Caco-2 (cell line): Measurements from ENCODE around the gene KLHL25. TPM values are rescaled to one million over a fixed set of nuclear protein-coding genes. Genes with fewer than 3 reads are reported as not detected.

Experiments used
- BruUV-seq: library from RNA; stranded (reverse); fragments of 400-500 nt; replicated peaks from 2 replicates; lab custom pipeline; 2021; lab: Mats Ljungman, UMichigan
- CTCF ChIA-PET: fragments of 300-600 bp; sonication (Branson Sonifier 250); formaldehyde crosslinking; loops from one replicate; lab custom pipeline; 2022; ENCODE audit warnings: antibody characterized with exemption; lab: Charles Lee
- POLR2A ChIA-PET: fragments of 300-600 bp; sonication (Branson Sonifier 250); formaldehyde crosslinking; loops from one replicate; lab custom pipeline; 2022; ENCODE audit warnings: antibody characterized with exemption; lab: Charles Lee
- DNase-seq, 2 experiments: peaks; one replicate each; pipeline versions ENCODE4 v3.0.0 to v3.0.0-alpha.2; 2020 to 2022
- H3K27me3 ChIP-seq: replicated peaks from 2 replicates; pipeline ENCODE4 v1.6.0; 2011; ENCODE audit warnings: low read length; ENCODE audit not compliant: control insufficient read depth, insufficient read depth
- H3K36me3 ChIP-seq: 2 replicates; pipeline ENCODE4 v1.5.1; 2011; ENCODE audit warnings: low read length; ENCODE audit not compliant: control insufficient read depth, insufficient read depth
- H3K4me1 ChIP-seq: fragments of 250-450 bp; sonication (Bioruptor Pico); 2 replicates; pipeline ENCODE4 v1.5.1; 2020; ENCODE audit warnings: mild to moderate bottlenecking
- H3K4me3 ChIP-seq: 2 replicates; pipeline ENCODE4 v1.5.1; 2011; ENCODE audit warnings: low read depth, mild to moderate bottlenecking, control low read depth, low read length
- H3K9me3 ChIP-seq: fragments of 250-450 bp; sonication (Bioruptor Pico); 2 replicates; pipeline ENCODE4 v1.5.1; 2020; ENCODE audit warnings: mild to moderate bottlenecking, moderate library complexity
- H3K27ac Mint-ChIP-seq: one replicate; pipeline ENCODE4 v1.8.0; 2022; ENCODE audit warnings: mixed read lengths; ENCODE audit not compliant: unreplicated experiment
- H3K27me3 Mint-ChIP-seq: one replicate; pipeline ENCODE4 v1.8.0; 2022; ENCODE audit warnings: mixed read lengths; ENCODE audit not compliant: insufficient read depth, unreplicated experiment
- H3K36me3 Mint-ChIP-seq: one replicate; pipeline ENCODE4 v1.8.0; 2022; ENCODE audit warnings: mild to moderate bottlenecking, mixed read lengths; ENCODE audit not compliant: insufficient read depth, unreplicated experiment
- H3K4me1 Mint-ChIP-seq: one replicate; pipeline ENCODE4 v1.8.0; 2022; ENCODE audit warnings: low read depth, mixed read lengths; ENCODE audit not compliant: unreplicated experiment
- H3K4me3 Mint-ChIP-seq: one replicate; pipeline ENCODE4 v1.8.0; 2022; ENCODE audit warnings: mild to moderate bottlenecking, moderate library complexity, mixed read lengths; ENCODE audit not compliant: unreplicated experiment
- H3K9me3 Mint-ChIP-seq: one replicate; pipeline ENCODE4 v1.8.0; 2022; ENCODE audit warnings: mixed read lengths; ENCODE audit not compliant: unreplicated experiment
- CTCF ChIP-seq, 2 experiments: fragments of 200-600 bp in 1 of 2; IDR thresholded peaks; 1 replicate in 1 of 2; 2 replicates in 1 of 2; pipeline versions ENCODE4 v1.5.1 to v1.8.0; 2011 to 2022; ENCODE audit warnings: antibody characterized with exemption in 1 of 2, control low read depth in 1 of 2, inconsistent platforms in 1 of 2, low read depth in 1 of 2, low read length in 1 of 2, mild to moderate bottlenecking in 1 of 2, moderate library complexity in 1 of 2; ENCODE audit not compliant: insufficient read depth in 1 of 2, severe bottlenecking in 1 of 2, unreplicated experiment in 1 of 2
- intact Hi-C: fragments of 100-400 bp; cut with micrococcal nuclease; formaldehyde crosslinking; loops from one replicate; pipeline ENCODE4 v1.10.0; 2022; ENCODE audit not compliant: unreplicated experiment
- total RNA-seq: library from RNA; stranded (reverse); gene quantifications from 2 replicates; pipeline ENCODE4 v1.2.3, GENCODE V29; 2022

The KLHL25 gene
- total RNA-seq, 1 experiment from 2014 or later: 15.4 TPM

GRCh38 chr15:85792102-85792731 is 2.5 kb downstream of the KLHL25 start:
- intact Hi-C loops: no loop called here
- Mint-ChIP-seq H3K4me3 (no peak overlapping the region), H3K9me3 (no peaks in the 10 kb centered on the region), H3K27ac (no peak overlapping the region), H3K27me3 (no peaks in the 10 kb centered on the region), H3K36me3 (peaks cover 11% of the 10 kb centered on the region), H3K4me1 (peaks cover 22% of the 10 kb centered on the region)
- peaks cover 7% of the 10 kb centered on the region for H3K4me1 ChIP-seq
- no TSS peak for BruUV-seq
- no peaks in the 10 kb centered on the region for H3K9me3 ChIP-seq
- no peak overlapping the region for H3K4me3 ChIP-seq
- CTCF ChIA-PET: no interaction called here
- H3K36me3 ChIP-seq: no peaks in the 10 kb centered on the region
- TF ChIP-seq CTCF (IDR thresholded peaks at IDR 0.05; ENCODE audit: insufficient read depth in 1 of 2, low read depth in 1 of 2, low read length in 1 of 2, severe bottlenecking in 1 of 2, unreplicated experiment in 1 of 2): no peak
- POLR2A ChIA-PET: no interaction called here
- no peaks in the 10 kb centered on the region for H3K27me3 ChIP-seq
- DNase-seq: no peak

GRCh38 chr15:85789496-85789875 is 5.2 kb downstream of the KLHL25 start:
- H3K4me1 ChIP-seq: peaks cover 7% of the 10 kb centered on the region
- H3K9me3 ChIP-seq: no peaks in the 10 kb centered on the region
- no peak for DNase-seq
- CTCF ChIA-PET: interaction anchor here (0.7 kb wide), 1 partner anchor 57 kb away, joined by 3 read pairs; no protein-coding TSS in a partner anchor
- no peak overlapping the region for H3K27ac Mint-ChIP-seq
- no TSS peak for BruUV-seq
- no peak overlapping the region for H3K4me3 Mint-ChIP-seq
- H3K4me3 ChIP-seq: no peak overlapping the region
- TF ChIP-seq CTCF (IDR thresholded peaks at IDR 0.05; ENCODE audit: insufficient read depth in 1 of 2, low read depth in 1 of 2, low read length in 1 of 2, severe bottlenecking in 1 of 2, unreplicated experiment in 1 of 2): no peak
- intact Hi-C loops: no loop called here
- peaks cover 10% of the 10 kb centered on the region for H3K4me1 Mint-ChIP-seq
- POLR2A ChIA-PET: interaction anchor here (0.6 kb wide), 2 partner anchors 24 to 89 kb away, joined by 6 to 17 read pairs; no protein-coding TSS in a partner anchor
- no peaks in the 10 kb centered on the region for H3K36me3 ChIP-seq
- no peaks in the 10 kb centered on the region for H3K9me3 Mint-ChIP-seq
- no peaks in the 10 kb centered on the region for H3K27me3 ChIP-seq
- H3K36me3 Mint-ChIP-seq: peaks cover 12% of the 10 kb centered on the region
- H3K27me3 Mint-ChIP-seq: no peaks in the 10 kb centered on the region

GRCh38 chr15:85788771-85789495 is 5.8 kb downstream of the KLHL25 start:
- Mint-ChIP-seq H3K4me1 (peaks cover 10% of the 10 kb centered on the region), H3K27me3 (no peaks in the 10 kb centered on the region), H3K36me3 (peaks cover 12% of the 10 kb centered on the region), H3K27ac (no peak overlapping the region), H3K9me3 (no peaks in the 10 kb centered on the region), H3K4me3 (no peak overlapping the region)
- Histone ChIP-seq H3K4me1 (peaks cover 7% of the 10 kb centered on the region), H3K27me3 (no peaks in the 10 kb centered on the region), H3K36me3 (no peaks in the 10 kb centered on the region), H3K4me3 (no peak overlapping the region), H3K9me3 (no peaks in the 10 kb centered on the region)
- POLR2A ChIA-PET: interaction anchor here (0.6 kb wide), 1 partner anchor 90 kb away, joined by 17 read pairs; no protein-coding TSS in a partner anchor
- BruUV-seq: no TSS peak
- peak in 1 of 2 experiments; percentile 25 for DNase-seq
- no peak for TF ChIP-seq CTCF (IDR thresholded peaks at IDR 0.05; ENCODE audit: insufficient read depth in 1 of 2, low read depth in 1 of 2, low read length in 1 of 2, severe bottlenecking in 1 of 2, unreplicated experiment in 1 of 2)
- CTCF ChIA-PET: interaction anchor here (0.7 kb wide), 1 partner anchor 56 kb away, joined by 3 read pairs; no protein-coding TSS in a partner anchor
- intact Hi-C loops: no loop called here
